ENCODE data around the gene ZNF544.
A peak's percentile ranks its signal among the peaks of the same experiment; 100 is the strongest.

ZNF544 gene

GRCh38 chr19:58228585-58229254 lies at the start of gene ZNF544:
Gene ZNF544, plus strand, starts transcription at chr19:58228914. Its CDS starts 15,110 bp downstream, at chr19:58244024.
- FAIRE-seq, result peak; percentile 60
- peak; percentile 82 for DNase-seq (ENCODE audit: insufficient read length, low spot score)

- FAIRE-seq (peak; percentile 23), DNase-seq (ENCODE audit: insufficient read length, low spot score) (no peak)
Observed at GRCh38 chr19:58181902-58182576, 46.7 kb upstream of the ZNF544 start.

GRCh38 chr19:58182577-58182988 lies 46.1 kb upstream of the ZNF544 start:
- DNase-seq (ENCODE audit: insufficient read length, low spot score) (peak; percentile 71), FAIRE-seq (no peak)

GRCh38 chr19:58182989-58183816 lies 45.5 kb upstream of the ZNF544 start, which contains the start of gene ZNF274:
Gene ZNF274, plus strand, starts transcription at chr19:58183061. Its CDS starts 905 bp downstream, at chr19:58183966.
- DNase-seq (ENCODE audit: insufficient read length, low spot score), result peak; percentile 94
- FAIRE-seq, result peak; percentile 82

GRCh38 chr19:58183817-58184215 lies 44.9 kb upstream of the ZNF544 start:
- DNase-seq (ENCODE audit: insufficient read length, low spot score) (no peak), FAIRE-seq (no peak)

- FAIRE-seq, result no peak
- no peak for DNase-seq (ENCODE audit: insufficient read length, low spot score)
Observed at GRCh38 chr19:58196901-58197616, 31.7 kb upstream of the ZNF544 start.

- DNase-seq (ENCODE audit: insufficient read length, low spot score) (no peak), FAIRE-seq (no peak)
Observed at GRCh38 chr19:58203814-58204475, 24.8 kb upstream of the ZNF544 start.

GRCh38 chr19:58204566-58204965 lies 24.1 kb upstream of the ZNF544 start:
- FAIRE-seq, result no peak

GRCh38 chr19:58209577-58209976 lies 19.1 kb upstream of the ZNF544 start:
- no peak for DNase-seq (ENCODE audit: insufficient read length, low spot score)
- FAIRE-seq, result no peak

More at GRCh38 chr19:58204566-58204965, 24.1 kb upstream of the ZNF544 start:
- DNase-seq (ENCODE audit: insufficient read length, low spot score), result no peak

- DNase-seq (ENCODE audit: insufficient read length, low spot score) (no peak), FAIRE-seq (no peak)
Observed at GRCh38 chr19:58212336-58213074, 16.2 kb upstream of the ZNF544 start.

- no peak for DNase-seq (ENCODE audit: insufficient read length, low spot score)
- FAIRE-seq, result no peak
Observed at GRCh38 chr19:58213075-58213369, 15.7 kb upstream of the ZNF544 start.

- DNase-seq (ENCODE audit: insufficient read length, low spot score), result no peak
- no peak for FAIRE-seq
Observed at GRCh38 chr19:58217069-58217481, 11.6 kb upstream of the ZNF544 start.

GRCh38 chr19:58217607-58218391 lies 10.9 kb upstream of the ZNF544 start:
- FAIRE-seq, result no peak
- no peak for DNase-seq (ENCODE audit: insufficient read length, low spot score)

- no peak for FAIRE-seq
Observed at GRCh38 chr19:58218899-58219298, 9.8 kb upstream of the ZNF544 start.

GRCh38 chr19:58227964-58228584 lies 640 bp upstream of the ZNF544 start:
- no peak for DNase-seq (ENCODE audit: insufficient read length, low spot score)
- no peak for FAIRE-seq

More at GRCh38 chr19:58218899-58219298, 9.8 kb upstream of the ZNF544 start:
- no peak for DNase-seq (ENCODE audit: insufficient read length, low spot score)

GRCh38 chr19:58229255-58229639 lies 533 bp downstream of the ZNF544 start:
- FAIRE-seq (no peak), DNase-seq (ENCODE audit: insufficient read length, low spot score) (no peak)

GRCh38 chr19:58237324-58237723 lies 8.6 kb downstream of the ZNF544 start:
- FAIRE-seq (no peak), DNase-seq (ENCODE audit: insufficient read length, low spot score) (no peak)

GRCh38 chr19:58243351-58243750 lies 14.6 kb downstream of the ZNF544 start:
- FAIRE-seq, result no peak

More at GRCh38 chr19:58243351-58243750, 14.6 kb downstream of the ZNF544 start:
- DNase-seq (ENCODE audit: insufficient read length, low spot score), result no peak

Data from GM19239 (cell line).